ENCODE results near the gene POU2AF1. TPM values are rescaled to one million over a fixed set of nuclear protein-coding genes. Genes with fewer than 3 reads are reported as not detected.

The POU2AF1 gene
- total RNA-seq, 4 donors from 2014 or later: 1.4 to 19.8 (median 2.9) TPM

DNA sequence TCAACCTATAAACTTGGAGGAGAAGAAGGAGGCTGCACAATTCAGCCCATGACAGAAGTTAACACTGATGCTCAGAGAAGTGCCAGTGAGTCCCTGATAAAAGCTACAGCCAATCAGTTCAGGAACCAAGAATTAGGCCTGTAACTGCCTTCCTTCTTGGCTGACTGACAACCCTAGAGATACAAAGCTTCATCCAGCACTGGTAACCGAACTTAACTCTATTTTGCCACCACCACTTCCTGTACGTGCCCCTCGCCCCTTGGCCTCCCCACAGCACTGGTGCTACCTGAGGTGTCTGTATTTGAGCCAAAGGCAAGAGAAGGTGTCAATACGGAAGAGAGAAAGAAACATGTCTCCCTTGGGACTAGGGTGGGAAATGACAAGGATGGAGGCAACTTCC is 40.1 kb upstream of the POU2AF1 start:
- intact Hi-C loops (cut with DNase I; ENCODE audit: low total_unique reads) (loop anchor here (5.0 kb wide), 2 partner anchors 122 to 1748 kb away; partner anchors contain the start of gene POU2AF3), in situ Hi-C loops (cut with MboI; ENCODE audit: low pct_ligation_motif_present in 1 of 4, low pct_unique_long_range_greater_than_20kb in 1 of 4, low sequenced_read_pairs in 3 of 4) (no loop called here)
- no peak overlapping the region for H3K4me3 ChIP-seq
- peaks cover 5 to 38% (median 12%) of the 10 kb centered on the region in 4 donors for H3K4me1 ChIP-seq
- no peaks in the 10 kb centered on the region for H3K9me3 ChIP-seq
- no peaks in the 10 kb centered on the region for H3K36me3 ChIP-seq
- 56 to 76% methylated on average over 3 to 4 of the region's 4 CpGs for WGBS, 2 donors (ENCODE audit: low coverage in 1 of 2)
- peak overlapping the region in 2 of 4 donors; percentile 63 to 77 for H3K27ac ChIP-seq
- no peak for DNase-seq
- no peaks in the 10 kb centered on the region for H3K27me3 ChIP-seq
- no peak for TF ChIP-seq EP300 (IDR thresholded peaks at IDR 0.05; ENCODE audit: low read depth)
- TF ChIP-seq POLR2AphosphoS5 (IDR thresholded peaks at IDR 0.05): no peak
- no peak for TF ChIP-seq POLR2A (IDR thresholded peaks at IDR 0.05)
- TF ChIP-seq CTCF (IDR thresholded peaks at IDR 0.05): no peak

DNA sequence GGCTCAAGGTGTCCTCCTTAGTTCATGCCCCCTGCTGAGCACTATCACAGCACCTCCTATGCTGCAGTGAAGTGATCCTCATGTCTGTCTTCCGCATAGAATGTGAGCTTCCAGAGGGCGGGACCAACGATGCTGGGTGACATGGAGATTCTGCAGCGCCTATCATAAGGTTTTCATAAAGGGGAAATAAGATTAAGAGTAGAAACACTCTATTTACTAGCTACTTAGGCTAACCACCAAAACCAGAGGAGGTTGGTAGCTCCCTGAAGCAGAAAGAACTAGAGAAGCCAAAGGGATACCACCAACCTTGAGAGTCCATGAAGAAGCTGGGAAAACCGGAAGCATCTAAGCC is 39.3 kb upstream of the POU2AF1 start:
- TF ChIP-seq EP300 (IDR thresholded peaks at IDR 0.05; ENCODE audit: low read depth) (no peak), CTCF (IDR thresholded peaks at IDR 0.05) (no peak), POLR2A (IDR thresholded peaks at IDR 0.05) (no peak), POLR2AphosphoS5 (IDR thresholded peaks at IDR 0.05) (no peak)
- Histone ChIP-seq H3K4me3 (no peak overlapping the region), H3K36me3 (no peaks in the 10 kb centered on the region), H3K27ac (peak overlapping the region; percentile 59 to 78 (median 70)), H3K4me1 (peaks cover 5 to 38% (median 12%) of the 10 kb centered on the region in 4 donors), H3K9me3 (no peaks in the 10 kb centered on the region), H3K27me3 (no peaks in the 10 kb centered on the region)
- no peak for DNase-seq
- in situ Hi-C loops (cut with MboI; ENCODE audit: low pct_ligation_motif_present in 1 of 4, low pct_unique_long_range_greater_than_20kb in 1 of 4, low sequenced_read_pairs in 3 of 4): no loop called here
- intact Hi-C loops (cut with DNase I; ENCODE audit: low total_unique reads): loop anchor here (5.0 kb wide), 2 partner anchors 121 to 1749 kb away; partner anchors contain the start of gene POU2AF3
- WGBS, 2 donors (ENCODE audit: low coverage in 1 of 2): 51% methylated on average over 5 of the region's 5 CpGs; no CpG with 5 or more reads in 1 of the 2 donors

DNA sequence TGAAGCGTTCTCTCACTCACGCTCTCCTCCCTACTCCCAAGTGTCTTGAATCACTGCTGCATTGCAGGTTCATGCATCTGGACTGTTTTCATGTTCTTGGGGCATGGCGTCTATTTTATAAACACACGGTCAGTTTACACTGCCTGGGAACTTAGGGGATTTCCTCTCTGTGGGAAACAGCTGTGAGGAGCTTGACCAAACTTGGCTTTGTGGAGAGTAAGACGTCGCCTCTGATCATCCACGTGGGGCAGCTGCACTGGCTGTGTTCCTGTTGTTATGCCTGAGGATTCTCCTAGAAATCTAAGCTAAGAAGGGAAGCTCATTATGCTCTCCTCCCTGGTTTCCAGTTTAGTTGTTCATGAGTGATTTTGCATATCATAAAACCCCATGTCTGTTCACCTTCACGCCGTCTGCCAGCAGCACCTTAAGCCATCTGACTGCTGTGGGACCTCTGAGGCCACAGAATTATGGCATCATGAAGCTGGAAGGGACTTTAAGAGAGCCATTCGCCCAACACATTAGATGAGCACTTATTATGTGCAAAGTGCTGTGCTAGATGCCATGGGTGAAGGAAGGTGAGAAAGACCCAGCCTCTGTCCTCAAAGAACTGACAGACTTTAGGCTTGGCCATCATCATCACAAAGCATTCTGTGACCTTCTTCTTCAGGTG is 38.8 kb upstream of the POU2AF1 start:
- intact Hi-C loops (cut with DNase I; ENCODE audit: low total_unique reads): loop anchor here (5.0 kb wide), 2 partner anchors 121 to 1749 kb away; partner anchors contain the start of gene POU2AF3

DNA sequence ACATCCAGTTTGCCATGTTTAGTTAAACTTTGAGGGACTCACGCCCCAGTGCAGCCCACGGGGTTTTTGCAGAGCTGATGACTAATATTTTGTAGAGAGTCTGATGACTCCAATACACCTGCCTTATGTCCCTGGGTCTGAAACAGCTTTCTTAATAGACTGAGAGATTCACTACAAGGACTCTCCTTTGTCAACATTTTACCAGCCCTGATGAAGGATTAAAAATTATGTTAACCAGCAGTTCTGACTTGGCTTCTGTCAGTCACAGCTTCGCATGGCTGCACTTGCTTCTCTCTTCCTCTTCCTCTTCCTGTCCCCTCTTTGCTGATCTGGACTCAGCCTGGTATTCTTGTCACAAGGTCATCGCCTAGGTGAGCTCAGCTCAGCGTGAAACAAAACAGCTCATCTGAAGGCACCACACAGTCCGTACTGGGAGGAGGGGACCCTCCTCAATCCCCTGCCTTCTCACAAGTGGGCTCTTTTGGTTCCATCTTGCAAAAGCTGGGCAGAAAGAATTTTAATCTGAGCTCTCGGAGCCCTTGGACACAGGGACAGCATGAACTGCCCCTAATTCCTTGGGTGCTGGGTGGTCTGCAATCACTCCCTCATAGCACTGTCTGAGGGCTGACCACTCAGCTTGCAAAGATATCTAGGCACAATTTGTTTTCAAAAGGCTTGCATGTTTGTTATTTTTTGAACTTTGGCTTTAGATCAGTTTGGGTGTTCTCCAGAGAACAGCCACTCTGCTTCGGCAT is 38.1 kb upstream of the POU2AF1 start:
- Histone ChIP-seq H3K36me3 (no peaks in the 10 kb centered on the region), H3K4me1 (peaks cover 0 to 38% (median 12%) of the 10 kb centered on the region in 4 donors), H3K4me3 (no peak overlapping the region), H3K27me3 (no peaks in the 10 kb centered on the region), H3K27ac (peak overlapping the region; percentile 59 to 78 (median 74)), H3K9me3 (no peaks in the 10 kb centered on the region)
- DNase-seq: no peak
- no peak for TF ChIP-seq CTCF (IDR thresholded peaks at IDR 0.05)
- TF ChIP-seq EP300 (IDR thresholded peaks at IDR 0.05; ENCODE audit: low read depth): no peak
- TF ChIP-seq POLR2AphosphoS5 (IDR thresholded peaks at IDR 0.05): no peak
- TF ChIP-seq POLR2A (IDR thresholded peaks at IDR 0.05): no peak
- in situ Hi-C loops (cut with MboI; ENCODE audit: low pct_ligation_motif_present in 1 of 4, low pct_unique_long_range_greater_than_20kb in 1 of 4, low sequenced_read_pairs in 3 of 4): no loop called here
- WGBS, 2 donors (ENCODE audit: low coverage in 1 of 2): 64 to 65% methylated on average over 5 to 8 of the region's 8 CpGs
- intact Hi-C loops (cut with DNase I; ENCODE audit: low total_unique reads): loop anchor here (5.0 kb wide), 2 partner anchors 120 to 1750 kb away; partner anchors contain the start of gene POU2AF3

More for the DNA sequence above, 38.8 kb upstream of the POU2AF1 start:
- in situ Hi-C loops (cut with MboI; ENCODE audit: low pct_ligation_motif_present in 1 of 4, low pct_unique_long_range_greater_than_20kb in 1 of 4, low sequenced_read_pairs in 3 of 4): no loop called here
- no peak overlapping the region for H3K4me3 ChIP-seq
- peaks cover 5 to 38% (median 12%) of the 10 kb centered on the region in 4 donors for H3K4me1 ChIP-seq
- DNase-seq: peak; percentile 68
- no peaks in the 10 kb centered on the region for H3K9me3 ChIP-seq
- no peaks in the 10 kb centered on the region for H3K27me3 ChIP-seq
- WGBS, 2 donors (ENCODE audit: low coverage in 1 of 2): 45% methylated on average over 10 of the region's 10 CpGs; no CpG with 5 or more reads in 1 of the 2 donors
- no peaks in the 10 kb centered on the region for H3K36me3 ChIP-seq
- no peak for TF ChIP-seq POLR2A (IDR thresholded peaks at IDR 0.05)
- peak; percentile 75 to 89 (median 75) for TF ChIP-seq POLR2AphosphoS5 (IDR thresholded peaks at IDR 0.05)
- H3K27ac ChIP-seq: peak overlapping the region; percentile 59 to 78 (median 74)
